Endothelial cell of umbilical vein (primary cell): ENCODE results near the gene RGS10. TPM values are rescaled to one million over a fixed set of nuclear protein-coding genes. Genes with fewer than 3 reads are reported as not detected.

ENCODE experiments used
- BruUV-seq: library from RNA; stranded (reverse); fragments of 400-500 nt; replicated peaks from 2 replicates; lab custom pipeline; 2021; lab: Mats Ljungman, UMichigan
- CTCF ChIA-PET: fragments of 300-600, 350-600 bp; sonication (Branson Sonifier 250); formaldehyde crosslinking; loops from one replicate; lab custom pipeline; 2021; ENCODE audit warnings: antibody characterized with exemption, inconsistent platforms; lab: Charles Lee
- POLR2A ChIA-PET: fragments of 300-600, 350-600 bp; sonication (Branson Sonifier 250); formaldehyde crosslinking; loops from one replicate; lab custom pipeline; 2021; ENCODE audit warnings: antibody characterized with exemption, inconsistent platforms; lab: Charles Lee
- DNase-seq: peaks from one replicate; pipeline ENCODE4 v3.0.0-alpha.2; 2011; ENCODE audit warnings: low read depth, low spot score
- FAIRE-seq: peaks from 2 replicates; lab custom pipeline; 2011; peaks lifted over from hg19 to GRCh38; lab: Jason Lieb, UNC
- H2AFZ ChIP-seq: 2 replicates; pipeline ENCODE4 v1.6.0; 2012; ENCODE audit warnings: low read depth, low read length, control low read depth, inconsistent platforms
- H3K27ac ChIP-seq: 2 replicates; pipeline ENCODE4 v1.5.1; 2011; ENCODE audit warnings: low read depth, mild to moderate bottlenecking, control low read depth, low read length, moderate library complexity; ENCODE audit not compliant: insufficient read depth
- H3K27me3 ChIP-seq, 2 experiments: 2 replicates each; pipeline versions ENCODE4 v1.6.0 to v1.6.1; 2011; ENCODE audit warnings: low read length in 2 of 2, mixed read lengths in 1 of 2; ENCODE audit not compliant: control insufficient read depth in 2 of 2, insufficient read depth in 2 of 2
- H3K36me3 ChIP-seq, 2 experiments: 2 replicates in 1 of 2; 3 replicates in 1 of 2; pipeline ENCODE4 v1.5.1; 2011; ENCODE audit warnings: low read length in 2 of 2, mild to moderate bottlenecking in 1 of 2, moderate library complexity in 1 of 2; ENCODE audit not compliant: control insufficient read depth in 2 of 2, insufficient read depth in 2 of 2; ENCODE audit errors: extremely low read depth in 1 of 2
- H3K4me1 ChIP-seq: 3 replicates; pipeline ENCODE4 v1.5.1; 2011; ENCODE audit warnings: mild to moderate bottlenecking, low read length; ENCODE audit not compliant: control insufficient read depth, insufficient read depth; ENCODE audit errors: extremely low read depth
- H3K4me2 ChIP-seq: 2 replicates; pipeline ENCODE4 v1.6.1; 2011; ENCODE audit warnings: low read length, control low read depth, mixed read lengths; ENCODE audit not compliant: insufficient read depth
- H3K4me3 ChIP-seq, 3 experiments: fragments of 200-600 bp in 1 of 3; sonication (generic), shearing (Covaris generic) in 1 of 3; replicated peaks in 1 of 3; 2 replicates each; pipeline ENCODE4 v1.5.1; 2011 to 2016; ENCODE audit warnings: control low read depth in 3 of 3, low read length in 3 of 3, mild to moderate bottlenecking in 2 of 3, inconsistent platforms in 1 of 3, low read depth in 1 of 3, moderate library complexity in 1 of 3; ENCODE audit not compliant: insufficient read depth in 1 of 3
- H3K79me2 ChIP-seq: 2 replicates; pipeline ENCODE4 v1.6.0; 2012; ENCODE audit warnings: low read length, inconsistent platforms; ENCODE audit not compliant: control insufficient read depth, insufficient read depth
- H3K9ac ChIP-seq: replicated peaks from 2 replicates; pipeline ENCODE3; 2011; ENCODE audit warnings: low read length, control low read depth; ENCODE audit not compliant: insufficient read depth; ENCODE audit errors: extremely low read depth
- H3K9me1 ChIP-seq: replicated peaks from 3 replicates; pipeline ENCODE4 v1.6.0; 2011; ENCODE audit warnings: mild to moderate bottlenecking, low read length; ENCODE audit not compliant: control insufficient read depth, insufficient read depth; ENCODE audit errors: extremely low read depth
- H3K9me3 ChIP-seq: replicated peaks from 2 replicates; pipeline ENCODE4 v1.5.1; 2012; ENCODE audit warnings: low read length, inconsistent platforms; ENCODE audit not compliant: control insufficient read depth, insufficient read depth
- H4K20me1 ChIP-seq: replicated peaks from 2 replicates; pipeline ENCODE3; 2011; ENCODE audit warnings: mild to moderate bottlenecking, low read length; ENCODE audit not compliant: control insufficient read depth, insufficient read depth; ENCODE audit errors: extremely low read depth
- EZH2 ChIP-seq: IDR thresholded peaks from 2 replicates; pipeline ENCODE4 v1.6.1; 2012; ENCODE audit warnings: borderline replicate concordance, low read depth, mild to moderate bottlenecking, moderate library complexity, low read length, inconsistent platforms; ENCODE audit not compliant: severe bottlenecking
- FOS ChIP-seq: IDR thresholded peaks from 2 replicates; pipeline ENCODE4 v1.6.1; 2011; ENCODE audit warnings: mild to moderate bottlenecking, low read length, moderate library complexity, borderline replicate concordance; ENCODE audit not compliant: insufficient read depth
- GATA2 ChIP-seq: IDR thresholded peaks from 2 replicates; pipeline ENCODE4 v1.7.0; 2011; ENCODE audit warnings: low read depth, mild to moderate bottlenecking, moderate library complexity, mixed read lengths, low read length; ENCODE audit not compliant: insufficient read length, insufficient read depth
- JUN ChIP-seq: IDR thresholded peaks from 2 replicates; pipeline ENCODE4 v1.6.1; 2011; ENCODE audit warnings: borderline replicate concordance, low read depth; ENCODE audit not compliant: insufficient read length, insufficient read depth
- MYC ChIP-seq: IDR thresholded peaks from one replicate; pipeline ENCODE4 v1.6.1; 2011; ENCODE audit warnings: mild to moderate bottlenecking, low read depth, low read length
- POLR2A ChIP-seq: IDR thresholded peaks from 2 replicates; pipeline ENCODE4 v1.6.1; 2012; ENCODE audit warnings: low read depth, mild to moderate bottlenecking, control low read depth, low read length
- POLR2AphosphoS5 ChIP-seq: IDR thresholded peaks from 2 replicates; pipeline ENCODE4 v1.6.1; 2012; ENCODE audit warnings: low read depth, mild to moderate bottlenecking, control low read depth, low read length, moderate library complexity; ENCODE audit not compliant: insufficient read depth
- dilution Hi-C: fragments of 300-500 bp; cut with MboI; formaldehyde crosslinking; loops from one replicate; pipeline ENCODE4 v1.15.0; 2019; ENCODE audit warnings: low sequenced_read_pairs; ENCODE audit not compliant: extremely low pct_ligation_motif_present
- intact Hi-C: fragments of 100-400 bp; cut with micrococcal nuclease; formaldehyde crosslinking; loops from one replicate; pipeline ENCODE4 v1.10.0; 2022
- polyA plus RNA-seq, 4 experiments: library from polyadenylated mRNA; depleted of rRNA in 3 of 4; stranded (reverse) in 3 of 4; unstranded in 1 of 4; fragments of >200 nt; gene quantifications; 2 replicates each; pipeline versions ENCODE4 v1.2.1 to v1.2.3, GENCODE V29; 2011 to 2012; ENCODE audit warnings: missing spikeins in 1 of 4
- total RNA-seq: library from RNA; stranded (reverse); gene quantifications from 2 replicates; pipeline ENCODE4 v1.2.3, GENCODE V29; 2021
- TF ChIP-seq, protein P1 (sequence below): IDR thresholded peaks from 2 replicates; pipeline ENCODE4 v1.6.1; 2011; ENCODE audit not compliant: insufficient read depth, insufficient read length
- TF ChIP-seq, protein P2 (sequence below), 2 donors: IDR thresholded peaks; 1 replicate in 1 of 2; 2 replicates in 1 of 2; pipeline ENCODE4 v1.5.1; 2011; ENCODE audit warnings: low read length in 2 of 2, mild to moderate bottlenecking in 2 of 2, moderate library complexity in 2 of 2, control low read depth in 1 of 2, inconsistent platforms in 1 of 2, low read depth in 1 of 2; ENCODE audit not compliant: insufficient read depth in 1 of 2; ENCODE audit errors: extremely low read depth in 1 of 2

The RGS10 gene
- total and polyA plus RNA-seq, 2 donors (not counting 3 experiments of a cell fraction or from before 2014, with no cell fraction given): 7.8 to 22.4 TPM

DNA sequence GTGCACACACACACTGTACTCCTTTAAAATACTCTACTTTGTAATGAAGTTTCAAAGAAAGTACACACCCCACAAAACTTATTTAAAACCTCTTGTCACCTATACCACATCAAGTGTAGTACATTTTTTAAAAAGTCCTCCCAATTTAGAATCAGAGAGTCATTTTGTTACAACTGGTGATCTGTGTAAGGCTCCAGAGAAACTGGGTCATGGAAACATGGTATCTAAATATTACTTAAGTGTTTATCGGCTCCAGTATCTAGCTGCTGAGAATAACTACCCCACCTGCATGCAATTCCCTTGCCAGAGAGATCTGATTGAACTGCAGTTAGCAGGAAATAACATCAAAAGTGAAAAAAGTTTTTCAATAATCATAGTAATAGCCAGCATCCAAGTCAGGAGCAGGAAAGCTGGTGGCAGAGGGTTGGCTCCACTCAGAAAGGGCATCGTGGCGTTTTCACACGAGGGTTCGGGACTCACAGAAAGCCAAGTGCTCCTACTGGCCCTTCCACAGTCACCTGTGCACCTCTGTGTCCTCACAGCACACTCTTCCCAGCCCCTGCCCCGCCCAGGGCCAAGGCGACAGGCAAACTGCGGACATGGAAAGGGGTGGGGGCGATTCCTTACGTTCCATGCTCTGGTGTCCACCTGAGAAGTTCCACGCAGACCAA is 6.5 kb downstream of the RGS10 start:
- no peak for TF ChIP-seq JUN
- TF ChIP-seq GATA2: no peak
- TF ChIP-seq, protein P1, sequence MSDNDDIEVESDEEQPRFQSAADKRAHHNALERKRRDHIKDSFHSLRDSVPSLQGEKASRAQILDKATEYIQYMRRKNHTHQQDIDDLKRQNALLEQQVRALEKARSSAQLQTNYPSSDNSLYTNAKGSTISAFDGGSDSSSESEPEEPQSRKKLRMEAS: no peak
- TF ChIP-seq, protein P2, sequence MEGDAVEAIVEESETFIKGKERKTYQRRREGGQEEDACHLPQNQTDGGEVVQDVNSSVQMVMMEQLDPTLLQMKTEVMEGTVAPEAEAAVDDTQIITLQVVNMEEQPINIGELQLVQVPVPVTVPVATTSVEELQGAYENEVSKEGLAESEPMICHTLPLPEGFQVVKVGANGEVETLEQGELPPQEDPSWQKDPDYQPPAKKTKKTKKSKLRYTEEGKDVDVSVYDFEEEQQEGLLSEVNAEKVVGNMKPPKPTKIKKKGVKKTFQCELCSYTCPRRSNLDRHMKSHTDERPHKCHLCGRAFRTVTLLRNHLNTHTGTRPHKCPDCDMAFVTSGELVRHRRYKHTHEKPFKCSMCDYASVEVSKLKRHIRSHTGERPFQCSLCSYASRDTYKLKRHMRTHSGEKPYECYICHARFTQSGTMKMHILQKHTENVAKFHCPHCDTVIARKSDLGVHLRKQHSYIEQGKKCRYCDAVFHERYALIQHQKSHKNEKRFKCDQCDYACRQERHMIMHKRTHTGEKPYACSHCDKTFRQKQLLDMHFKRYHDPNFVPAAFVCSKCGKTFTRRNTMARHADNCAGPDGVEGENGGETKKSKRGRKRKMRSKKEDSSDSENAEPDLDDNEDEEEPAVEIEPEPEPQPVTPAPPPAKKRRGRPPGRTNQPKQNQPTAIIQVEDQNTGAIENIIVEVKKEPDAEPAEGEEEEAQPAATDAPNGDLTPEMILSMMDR (IDR thresholded peaks at IDR 0.05; ENCODE audit: extremely low read depth in 1 of 2, insufficient read depth in 1 of 2, low read depth in 1 of 2, low read length in 2 of 2): no peak
- TF ChIP-seq POLR2AphosphoS5: no peak
- no peak for TF ChIP-seq EZH2
- no peak for TF ChIP-seq FOS
- TF ChIP-seq POLR2A: no peak
- no peak for TF ChIP-seq MYC
- Histone ChIP-seq H3K9me3 (no peaks in the 10 kb centered on the region), H3K4me2 (no peak overlapping the region), H3K4me1 (no peaks in the 10 kb centered on the region), H3K36me3 (no peaks in the 10 kb centered on the region), H3K4me3 (no peak overlapping the region), H3K9ac (no peak overlapping the region), H3K9me1 (no peaks in the 10 kb centered on the region), H3K79me2 (no peaks in the 10 kb centered on the region), H3K27me3 (no peaks in the 10 kb centered on the region), H2AFZ (no peak overlapping the region), H3K27ac (no peak overlapping the region), H4K20me1 (no peaks in the 10 kb centered on the region)
- DNase-seq (no peak), FAIRE-seq (no peak)
- BruUV-seq: no TSS peak
- ChIA-PET CTCF (no interaction called here), POLR2A (no interaction called here)
- intact Hi-C loops (no loop called here), dilution Hi-C loops (no loop called here)
